Body of pancreas (tissue), 4 donors: ENCODE measurements around the gene STK38. TPM values are rescaled to one million over a fixed set of nuclear protein-coding genes. Genes with fewer than 3 reads are reported as not detected.

ENCODE experiments used
- ATAC-seq: fragments of 150-250 bp; one replicate; pipeline ENCODE4 v1.9.1; 2016
- DNase-seq, 4 donors: peaks; one replicate each; pipeline ENCODE4 v3.0.0-alpha.2; 2019
- H3K27ac ChIP-seq, 4 donors: fragments of 200-600 bp; sonication (generic); 1 replicate in 3 of 4; 2 replicates in 1 of 4; pipeline versions ENCODE4 v1.5.1 to v1.6.1; 2016 to 2019; ENCODE audit warnings: mild to moderate bottlenecking in 1 of 4, mixed read lengths in 1 of 4, moderate library complexity in 1 of 4
- H3K27me3 ChIP-seq, 2 donors: fragments of 200-600 bp; sonication (generic); one replicate each; pipeline ENCODE4 v1.6.0; 2016; ENCODE audit warnings: mild to moderate bottlenecking in 1 of 2
- H3K36me3 ChIP-seq, 2 donors: fragments of 200-600 bp; sonication (generic); replicated peaks in 1 of 2; 2 replicates each; pipeline ENCODE4 v1.5.1; 2016; ENCODE audit warnings: low read depth in 2 of 2; ENCODE audit not compliant: insufficient read depth in 1 of 2
- H3K4me1 ChIP-seq: fragments of 200-600 bp; sonication (generic); one replicate; pipeline ENCODE4 v1.6.0; 2016
- H3K4me3 ChIP-seq, 2 donors: fragments of 200-600 bp; sonication (generic); 1 replicate in 1 of 2; 2 replicates in 1 of 2; pipeline ENCODE4 v1.5.1; 2016 to 2019
- H3K9me3 ChIP-seq, 3 donors: fragments of 200-600 bp; sonication (generic); 1 replicate in 2 of 3; 2 replicates in 1 of 3; pipeline ENCODE4 v1.5.1; 2016
- CTCF ChIP-seq, 7 experiments: fragments of 450-650 bp in 4 of 7; fragments of 200-600 bp in 3 of 7; sonication (generic) in 3 of 7; IDR thresholded peaks; one replicate each; pipeline ENCODE4 v1.5.1; 2016 to 2019; ENCODE audit warnings: antibody characterized with exemption in 7 of 7
- POLR2A ChIP-seq, 3 donors: fragments of 450-650 bp; IDR thresholded peaks; one replicate each; pipeline ENCODE4 v1.6.1; 2016; ENCODE audit warnings: antibody characterized with exemption in 3 of 3, mild to moderate bottlenecking in 2 of 3
- WGBS, 2 donors: methylation state at CpG; one replicate each; pipeline ENCODE4 v1.1.5; 2017; 5-methylcytosine and 5-hydroxymethylcytosine counted together
- intact Hi-C: fragments of 100-400 bp; cut with DNase I; formaldehyde crosslinking; loops from one replicate; pipeline ENCODE4 v1.15.1; 2023
- total RNA-seq, 2 donors: library from RNA; depleted of rRNA; stranded (reverse); fragments of >200 nt; gene quantifications; one replicate each; pipeline ENCODE4 v1.1.0, GENCODE V29; 2016

STK38 gene
- total RNA-seq, 2 donors from 2014 or later, result 11.9 to 16.2 TPM

- H3K27ac ChIP-seq, result no peak overlapping the region
- H3K36me3 ChIP-seq, result no peaks in the 10 kb centered on the region
- ATAC-seq (no peak), DNase-seq (no peak)
- TF ChIP-seq POLR2A (IDR thresholded peaks at IDR 0.05) (no peak), CTCF (IDR thresholded peaks at IDR 0.05) (no peak)
- H3K4me3 ChIP-seq, result no peak overlapping the region
- H3K27me3 ChIP-seq, result no peaks in the 10 kb centered on the region
- H3K9me3 ChIP-seq, result no peaks in the 10 kb centered on the region
- H3K4me1 ChIP-seq, result no peaks in the 10 kb centered on the region
- 61 to 68% methylated on average over 7 of the region's 7 CpGs for WGBS, 2 donors
- intact Hi-C loops, result no loop called here
These were observed 11.9 kb upstream of the STK38 start for GRCh38 chr6:36559011-36559793.

DNA sequence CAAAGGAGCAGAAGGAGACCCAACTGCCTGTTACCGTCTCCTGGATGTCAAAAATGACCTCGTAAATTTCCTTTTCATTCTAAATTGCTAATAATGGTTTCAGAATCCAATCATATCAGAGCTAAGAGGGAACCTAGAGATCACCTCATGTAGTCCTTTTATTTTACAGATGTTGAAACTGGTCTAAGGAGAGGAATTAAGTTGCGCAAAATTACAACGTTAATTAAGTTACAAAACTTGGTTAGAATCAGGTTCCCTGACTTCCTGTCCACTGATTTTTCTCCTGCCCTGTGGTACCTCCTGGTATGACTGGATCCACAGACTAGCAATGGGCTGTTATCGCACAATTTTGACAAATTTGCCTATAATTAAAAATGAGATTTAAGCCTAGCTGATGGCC, 9.0 kb upstream of the STK38 start:
- Histone ChIP-seq H3K9me3 (no peaks in the 10 kb centered on the region), H3K4me1 (no peaks in the 10 kb centered on the region), H3K4me3 (no peak overlapping the region), H3K27ac (no peak overlapping the region), H3K27me3 (no peaks in the 10 kb centered on the region), H3K36me3 (no peaks in the 10 kb centered on the region)
- no peak for TF ChIP-seq POLR2A (IDR thresholded peaks at IDR 0.05)
- TF ChIP-seq CTCF (IDR thresholded peaks at IDR 0.05), result no peak
- WGBS, 2 donors, result 80 to 83% methylated on average over 5 of the region's 5 CpGs
- intact Hi-C loops, result no loop called here
- DNase-seq (no peak), ATAC-seq (no peak)

GRCh38 chr6:36555750-36556252, 8.5 kb upstream of the STK38 start:
- Histone ChIP-seq H3K4me3 (no peak overlapping the region), H3K27ac (no peak overlapping the region), H3K4me1 (no peaks in the 10 kb centered on the region), H3K9me3 (no peaks in the 10 kb centered on the region), H3K27me3 (no peaks in the 10 kb centered on the region), H3K36me3 (no peaks in the 10 kb centered on the region)
- no peak for TF ChIP-seq POLR2A (IDR thresholded peaks at IDR 0.05)
- TF ChIP-seq CTCF (IDR thresholded peaks at IDR 0.05), result no peak
- 57 to 71% methylated on average over 1 of the region's 1 CpG for WGBS, 2 donors
- no peak for DNase-seq
- intact Hi-C loops, result no loop called here
- no peak for ATAC-seq

DNA sequence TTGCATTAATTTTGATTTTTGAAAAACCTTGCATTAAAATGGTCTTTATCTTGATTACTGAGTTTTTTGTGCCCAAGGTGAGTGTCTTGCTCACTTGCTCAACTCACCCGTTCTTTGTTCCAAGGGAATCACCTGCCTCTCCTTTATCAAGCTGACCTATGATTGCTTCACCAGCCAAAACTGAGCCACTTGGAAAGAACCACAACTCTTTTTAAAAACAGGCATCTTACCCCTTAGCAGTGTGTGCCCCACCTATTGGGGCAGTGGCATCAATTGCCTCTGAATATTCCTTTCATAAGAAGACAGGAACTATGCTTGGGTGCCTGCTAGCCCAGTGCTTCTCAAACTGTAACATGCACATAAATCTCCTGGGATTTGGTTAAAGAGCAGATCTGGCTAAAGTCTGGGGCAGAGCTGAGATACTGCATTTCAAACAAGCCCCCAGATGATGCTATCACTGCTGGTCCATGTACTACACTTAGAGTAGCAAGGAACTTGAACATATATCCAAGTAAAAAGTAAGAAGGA, 3.3 kb upstream of the STK38 start:
- Histone ChIP-seq H3K27me3 (no peaks in the 10 kb centered on the region), H3K9me3 (no peaks in the 10 kb centered on the region), H3K4me1 (peaks cover 17% of the 10 kb centered on the region), H3K36me3 (no peaks in the 10 kb centered on the region), H3K4me3 (no peak overlapping the region), H3K27ac (no peak overlapping the region)
- WGBS, 2 donors, result 67 to 68% methylated on average over 1 of the region's 1 CpG
- DNase-seq (no peak), ATAC-seq (no peak)
- TF ChIP-seq POLR2A (IDR thresholded peaks at IDR 0.05) (no peak), CTCF (IDR thresholded peaks at IDR 0.05) (no peak)
- intact Hi-C loops, result no loop called here

DNA sequence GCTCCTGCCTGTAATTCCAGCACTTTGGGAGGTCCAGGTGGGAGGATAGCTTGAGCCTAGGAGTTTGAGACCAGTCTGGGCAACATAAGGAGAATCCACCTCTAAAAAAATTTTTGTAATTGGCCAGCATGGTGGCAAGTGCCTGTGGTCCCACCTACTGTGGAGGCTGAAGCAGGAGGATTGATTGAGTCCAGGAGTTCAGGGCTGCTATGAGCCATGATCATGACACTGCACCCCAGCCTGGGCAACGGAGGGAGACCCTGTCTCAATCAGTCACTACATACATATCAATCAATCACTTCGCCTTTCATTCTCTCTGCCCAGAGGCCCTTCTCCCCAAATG, 1.1 kb upstream of the STK38 start:
- DNase-seq, result no peak
- Histone ChIP-seq H3K4me1 (peaks cover 33% of the 10 kb centered on the region), H3K36me3 (no peaks in the 10 kb centered on the region), H3K27ac (no peak overlapping the region), H3K4me3 (no peak overlapping the region), H3K27me3 (no peaks in the 10 kb centered on the region), H3K9me3 (no peaks in the 10 kb centered on the region)
- ATAC-seq, result no peak
- TF ChIP-seq CTCF (IDR thresholded peaks at IDR 0.05) (no peak), POLR2A (IDR thresholded peaks at IDR 0.05) (no peak)
- intact Hi-C loops, result no loop called here
- WGBS, 2 donors, result 82 to 86% methylated on average over 2 of the region's 2 CpGs
